Panc1 (cell line): ENCODE measurements around the gene CCL20.

ENCODE experiments used
- SIN3A ChIP-seq: IDR thresholded peaks from 2 replicates; pipeline ENCODE4 v1.6.1; 2012; ENCODE audit warnings: low read depth, mild to moderate bottlenecking, low read length, moderate library complexity, borderline replicate concordance; ENCODE audit not compliant: insufficient read depth
- TCF7L2 ChIP-seq: IDR thresholded peaks from 2 replicates; pipeline ENCODE4 v1.6.1; 2011; ENCODE audit warnings: mild to moderate bottlenecking, low read depth, low read length, inconsistent platforms
- TF ChIP-seq, protein P1 (sequence below): fragments of 450-650 bp; IDR thresholded peaks from 2 replicates; pipeline ENCODE4 v1.5.1; 2017; ENCODE audit warnings: mild to moderate bottlenecking

GRCh38 chr2:227774895-227775842, 38.5 kb upstream of the CCL20 start:
- TF ChIP-seq, protein P1, sequence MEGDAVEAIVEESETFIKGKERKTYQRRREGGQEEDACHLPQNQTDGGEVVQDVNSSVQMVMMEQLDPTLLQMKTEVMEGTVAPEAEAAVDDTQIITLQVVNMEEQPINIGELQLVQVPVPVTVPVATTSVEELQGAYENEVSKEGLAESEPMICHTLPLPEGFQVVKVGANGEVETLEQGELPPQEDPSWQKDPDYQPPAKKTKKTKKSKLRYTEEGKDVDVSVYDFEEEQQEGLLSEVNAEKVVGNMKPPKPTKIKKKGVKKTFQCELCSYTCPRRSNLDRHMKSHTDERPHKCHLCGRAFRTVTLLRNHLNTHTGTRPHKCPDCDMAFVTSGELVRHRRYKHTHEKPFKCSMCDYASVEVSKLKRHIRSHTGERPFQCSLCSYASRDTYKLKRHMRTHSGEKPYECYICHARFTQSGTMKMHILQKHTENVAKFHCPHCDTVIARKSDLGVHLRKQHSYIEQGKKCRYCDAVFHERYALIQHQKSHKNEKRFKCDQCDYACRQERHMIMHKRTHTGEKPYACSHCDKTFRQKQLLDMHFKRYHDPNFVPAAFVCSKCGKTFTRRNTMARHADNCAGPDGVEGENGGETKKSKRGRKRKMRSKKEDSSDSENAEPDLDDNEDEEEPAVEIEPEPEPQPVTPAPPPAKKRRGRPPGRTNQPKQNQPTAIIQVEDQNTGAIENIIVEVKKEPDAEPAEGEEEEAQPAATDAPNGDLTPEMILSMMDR, result no peak
- TF ChIP-seq SIN3A, result no peak
- TF ChIP-seq TCF7L2, result no peak
